Measurements from ENCODE around the gene FBXO31. TPM values are rescaled to one million over a fixed set of nuclear protein-coding genes. Genes with fewer than 3 reads are reported as not detected.

The FBXO31 gene
- polyA plus RNA-seq, 3 donors = 24.0 to 25.9 (median 24.8) TPM

- no peak for DNase-seq
Observed at GRCh38 chr16:87284183-87284582, 99.4 kb downstream of the FBXO31 start.

DNA sequence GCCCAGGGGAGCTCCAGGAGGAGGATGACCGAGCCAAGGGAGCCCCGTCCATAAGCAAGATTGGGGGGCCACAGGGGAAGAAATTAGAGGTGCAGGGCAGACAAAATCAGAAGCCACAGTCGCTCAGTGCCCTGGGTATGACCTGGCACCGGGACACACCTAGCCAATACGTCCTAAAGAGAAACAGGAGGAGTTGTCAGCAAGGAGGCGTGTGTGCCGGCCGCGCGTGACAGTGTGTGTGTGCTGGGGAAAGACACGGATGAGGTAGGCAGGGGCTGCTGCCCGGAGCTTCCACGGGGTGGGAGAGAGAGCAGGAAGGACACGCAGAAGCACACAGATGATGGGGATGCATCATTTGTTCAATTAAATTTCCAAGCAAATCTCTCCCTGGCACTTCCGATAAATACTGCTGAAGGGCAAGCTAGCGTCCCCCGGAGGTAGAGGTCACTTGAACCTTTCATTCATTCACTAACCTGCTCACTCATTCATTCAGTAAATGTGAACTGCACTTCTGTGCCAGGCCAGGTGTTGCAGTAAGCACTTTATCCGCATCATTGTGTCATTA, 104.4 kb downstream of the FBXO31 start:
- DNase-seq = no peak

DNA sequence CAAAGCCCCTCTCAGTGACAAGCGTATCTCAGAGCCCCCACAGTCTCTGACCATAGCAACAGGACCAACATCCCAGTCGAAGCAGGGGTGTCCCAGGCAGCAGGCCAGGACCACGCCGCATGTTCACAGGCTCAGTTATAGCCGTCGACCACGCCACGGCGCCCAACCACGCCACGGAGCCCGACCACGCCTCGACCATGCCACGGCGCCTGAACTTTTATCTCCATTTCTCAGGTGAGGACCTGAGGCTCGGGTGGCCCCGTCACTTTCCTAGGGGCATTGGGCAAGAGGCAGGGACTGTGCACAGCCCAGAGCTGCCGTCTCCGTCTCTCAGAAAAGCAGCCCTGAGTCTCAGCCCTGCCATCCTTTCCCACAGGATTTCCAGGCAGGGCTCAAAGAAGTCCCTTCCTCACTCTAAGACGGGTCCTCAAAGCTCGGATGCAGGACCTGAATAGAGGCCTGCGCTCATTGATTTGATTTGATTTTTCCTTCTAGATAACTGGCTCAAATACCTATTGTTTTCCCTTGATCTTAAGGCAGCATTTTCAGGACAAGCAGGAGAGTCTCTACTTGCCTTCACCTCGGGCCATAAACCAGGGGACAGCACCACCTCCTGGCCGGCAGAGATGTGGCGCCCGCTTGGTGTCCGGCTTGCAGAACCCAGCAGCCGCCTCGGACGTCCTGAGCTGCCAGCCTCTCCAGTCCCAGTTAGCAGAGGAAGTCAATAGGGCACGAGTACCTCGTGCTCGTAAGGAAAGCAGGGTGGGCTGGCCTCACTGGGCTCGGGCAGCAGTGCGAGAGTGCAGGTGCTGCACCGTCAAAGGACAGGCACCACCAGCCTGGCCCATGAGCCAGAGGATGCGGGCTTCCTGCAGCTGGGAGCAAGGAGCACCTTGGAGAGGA, 105.1 kb downstream of the FBXO31 start:
- peak; percentile 83 for DNase-seq

Other genes with a start within 250 kb of the FBXO31 start
- 1 to 10 TPM; 5.3 to 5.4 (median 5.4) TPM for gene C16orf95, start 66.4 kb downstream of the FBXO31 start, polyA plus RNA-seq (ENCODE audit: insufficient read length in 3 of 3)
- 10 to 100 TPM; 59.2 to 61.7 (median 60.5) TPM for gene MAP1LC3B, start 8.6 kb upstream of the FBXO31 start, polyA plus RNA-seq (ENCODE audit: insufficient read length in 3 of 3)
- 10 to 100 TPM; 30.9 to 40.3 (median 34.4) TPM for gene ZCCHC14, start 109.2 kb upstream of the FBXO31 start, polyA plus RNA-seq (ENCODE audit: insufficient read length in 3 of 3)
- 1 to 10 TPM; 1.0 to 1.2 (median 1.1) TPM for gene JPH3, start 218.7 kb upstream of the FBXO31 start, polyA plus RNA-seq (ENCODE audit: insufficient read length in 3 of 3)